HG03378 (cell line): Measurements from ENCODE around the gene FGF6.
"Not testable (repeated sequence)": the region's sequence is repeated elsewhere in the genome, so short reads cannot be mapped to it uniquely, and the experiment has no call there.

ENCODE experiments used
- ATAC-seq: cut with Tn5 transposase; IDR thresholded peaks from one replicate; pipeline ENCODE4 v1.9.1; 2021; ENCODE audit warnings: mild to moderate bottlenecking, moderate library complexity; ENCODE audit not compliant: unreplicated experiment

Gene FGF6

DNA sequence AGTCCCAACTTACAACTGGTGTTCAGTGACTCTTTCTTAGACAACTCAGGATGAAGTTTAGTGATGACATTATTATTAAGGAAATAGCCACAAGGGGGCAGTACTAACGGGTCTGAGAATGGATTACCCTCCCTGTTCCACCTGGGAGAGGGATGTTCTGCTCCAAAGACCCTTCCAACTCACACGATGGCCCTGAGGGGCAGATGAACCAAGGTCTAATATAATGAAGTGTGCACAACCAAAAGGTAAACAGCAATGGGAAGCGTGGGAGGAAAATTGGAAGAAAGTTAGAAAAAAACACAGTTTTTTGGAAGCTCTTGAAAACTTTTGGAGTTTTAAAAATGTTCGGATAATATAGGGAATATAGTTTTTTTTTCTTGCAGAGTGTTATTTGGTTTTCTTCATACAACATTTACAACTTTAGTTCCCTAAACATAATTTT, 24.0 kb downstream of the FGF6 start:
- no peak for ATAC-seq

GRCh38 chr12:4420138-4420670, 25.4 kb downstream of the FGF6 start:
- ATAC-seq = no peak

DNA sequence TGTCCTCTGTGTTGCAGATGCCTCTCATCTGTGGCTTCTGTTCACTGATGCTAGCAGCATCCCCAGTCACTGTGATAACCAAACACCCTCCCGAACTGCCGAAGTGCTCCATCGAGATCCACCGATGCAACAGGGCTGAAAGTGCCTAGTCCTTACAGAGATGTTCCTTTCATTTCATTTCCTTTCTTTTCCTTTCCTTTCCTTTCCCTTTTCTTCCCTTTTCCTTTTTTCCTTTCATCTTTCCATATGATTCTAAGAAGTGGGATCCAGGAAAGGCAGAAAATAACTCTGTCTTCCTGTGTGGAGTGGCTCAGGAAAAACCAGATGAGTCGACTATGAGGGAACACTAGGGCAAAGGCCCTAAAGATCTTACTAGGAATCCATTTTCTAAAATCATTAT, 26.7 kb downstream of the FGF6 start:
- no peak for ATAC-seq

DNA sequence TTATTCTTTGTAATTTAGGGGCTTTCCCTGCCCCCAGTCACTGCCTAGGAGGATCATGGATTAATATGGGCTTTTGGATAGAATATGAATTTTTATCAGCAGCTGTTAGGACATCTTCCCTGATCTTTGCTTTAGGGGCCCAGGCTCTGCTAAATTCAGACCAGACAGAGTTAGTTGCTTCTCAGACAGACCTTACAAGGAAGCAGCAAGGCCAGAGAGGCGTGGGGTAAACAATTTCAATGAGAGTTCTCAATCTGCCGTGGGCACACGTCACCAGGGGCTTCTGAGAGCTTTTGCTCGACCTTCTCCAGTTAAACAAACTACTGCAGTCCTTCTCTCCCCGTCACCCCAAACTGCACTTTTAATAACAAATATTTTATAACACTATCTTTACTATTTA, 27.7 kb downstream of the FGF6 start:
- no peak for ATAC-seq

- no peak for ATAC-seq
Observed at GRCh38 chr12:4417455-4417854, 28.2 kb downstream of the FGF6 start.

- no peak for ATAC-seq
Observed at GRCh38 chr12:4416276-4416675, 29.3 kb downstream of the FGF6 start.

GRCh38 chr12:4412465-4412864, 33.1 kb downstream of the FGF6 start:
- ATAC-seq = no peak

DNA sequence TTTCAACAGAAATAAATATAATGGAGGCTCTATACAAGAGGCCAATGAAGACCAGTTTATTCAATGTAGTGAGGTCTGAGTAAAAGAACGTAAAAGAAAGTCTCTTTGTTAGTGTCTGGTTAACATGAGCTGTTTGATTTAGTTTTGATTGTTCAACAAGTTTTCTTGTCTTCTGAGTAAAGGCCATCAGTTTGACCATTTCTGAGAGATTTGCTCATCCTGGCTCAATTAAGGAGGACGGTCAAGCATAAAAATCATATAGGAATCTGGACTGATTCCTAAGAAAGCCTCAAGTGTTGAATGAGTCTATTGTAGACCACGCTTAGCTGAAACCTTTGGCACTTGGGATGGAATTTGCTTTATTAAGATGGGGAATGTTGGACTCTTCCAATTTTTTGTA, 33.6 kb downstream of the FGF6 start:
- no peak for ATAC-seq

- no peak for ATAC-seq
Observed at GRCh38 chr12:4407136-4407535, 38.5 kb downstream of the FGF6 start.

GRCh38 chr12:4404877-4405637, 40.6 kb downstream of the FGF6 start:
- ATAC-seq = not testable (repeated sequence)

DNA sequence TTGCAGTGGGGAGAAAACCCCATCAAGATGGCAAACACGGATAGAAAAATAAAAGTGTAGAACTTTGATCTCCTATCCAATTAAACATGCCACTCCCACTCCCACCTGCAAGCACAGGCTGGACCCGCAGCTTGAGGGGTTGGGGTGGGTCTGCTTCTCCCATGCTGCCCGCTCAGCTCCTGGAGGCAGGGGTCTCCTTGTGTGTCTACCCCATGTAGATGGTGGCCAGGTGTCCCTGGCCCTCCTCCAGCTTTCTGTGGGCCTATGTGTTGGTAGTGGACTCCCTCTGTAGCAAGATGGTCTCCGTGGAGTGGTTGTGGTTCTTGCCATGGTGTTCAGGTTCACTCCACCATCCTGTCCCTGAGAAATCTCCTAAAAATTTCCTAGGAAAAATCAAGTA, 42.6 kb downstream of the FGF6 start:
- no peak for ATAC-seq

DNA sequence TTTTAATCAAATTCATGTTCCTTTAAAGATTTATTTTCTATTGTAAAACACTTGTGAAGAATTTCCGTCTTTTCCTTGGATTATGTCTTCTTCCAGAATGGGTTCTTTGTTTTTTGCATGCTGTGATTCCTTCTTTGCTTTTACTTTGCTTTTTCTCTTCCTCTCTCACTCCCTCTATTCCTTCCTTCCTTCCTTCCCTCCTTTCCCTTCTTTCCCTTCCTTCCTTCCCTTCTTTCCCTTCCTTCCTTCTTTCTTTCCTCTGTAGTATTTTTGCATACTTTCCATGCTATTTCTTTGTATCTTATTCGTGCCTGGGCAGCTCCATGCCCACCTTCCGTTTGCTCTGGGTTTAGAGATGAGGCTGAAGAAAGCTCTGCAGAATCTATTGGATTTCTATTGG, 44.5 kb downstream of the FGF6 start:
- no peak for ATAC-seq

- no peak for ATAC-seq
Observed at GRCh38 chr12:4395818-4396217, 49.8 kb downstream of the FGF6 start.

DNA sequence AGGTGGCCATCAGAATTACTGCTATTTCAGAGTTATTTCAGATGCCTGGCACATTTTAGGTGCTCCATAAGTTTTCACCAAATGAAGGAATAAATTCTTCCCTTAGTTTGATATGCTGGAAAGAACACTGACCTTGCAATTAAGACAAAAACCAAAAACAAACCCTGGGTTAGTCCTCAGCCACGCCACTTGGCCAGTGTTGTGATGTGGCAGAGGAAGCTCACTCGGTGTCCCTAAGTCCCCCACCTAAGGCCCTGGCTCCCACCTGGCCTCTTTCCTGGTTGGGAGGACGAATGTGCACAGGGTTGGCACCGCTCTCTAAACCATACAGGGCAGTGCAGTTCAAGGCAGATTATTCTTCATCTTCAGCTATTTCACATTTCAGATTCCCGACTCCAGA, 52.4 kb downstream of the FGF6 start:
- ATAC-seq = no peak

GRCh38 chr12:4392223-4392742, 53.3 kb downstream of the FGF6 start:
- no peak for ATAC-seq

DNA sequence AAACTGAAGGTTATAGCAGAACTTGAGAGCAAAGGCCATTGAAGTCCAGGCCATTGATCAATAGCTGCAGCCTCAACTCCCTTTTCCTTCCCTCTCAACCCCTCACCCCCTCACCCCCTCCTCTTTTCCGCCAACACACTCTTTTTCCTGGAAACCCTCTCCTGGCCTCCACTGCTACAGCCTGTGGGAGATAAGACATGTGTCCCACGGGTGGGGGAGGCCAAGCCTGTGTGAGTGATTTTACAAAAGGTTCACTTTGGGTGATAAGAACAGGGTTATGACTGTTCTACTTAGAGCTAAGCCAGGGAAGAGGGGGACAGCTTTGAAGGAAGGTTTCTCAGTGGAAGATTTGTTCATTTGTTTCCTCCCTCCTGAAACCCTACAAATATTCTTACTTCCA, 57.0 kb downstream of the FGF6 start:
- ATAC-seq = no peak

DNA sequence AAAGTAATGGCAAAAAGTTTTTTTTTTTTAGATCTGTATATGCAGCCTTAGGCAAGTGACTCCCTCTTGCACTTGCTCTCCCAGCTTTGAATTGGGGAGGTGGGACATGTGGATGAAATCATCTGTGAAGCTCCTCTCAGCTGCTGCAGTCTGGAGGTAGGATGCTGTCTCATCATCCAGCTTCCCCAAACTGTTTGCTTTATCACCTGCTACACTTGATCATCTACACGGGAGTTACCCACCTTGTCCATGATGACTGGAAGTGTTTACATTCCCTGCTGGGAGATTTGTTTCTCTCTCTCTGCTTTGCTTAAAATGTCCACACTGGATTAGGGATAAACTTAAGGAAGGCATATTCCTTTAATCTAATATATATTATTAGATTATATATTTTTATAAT, 57.6 kb downstream of the FGF6 start:
- ATAC-seq = no peak

- ATAC-seq = no peak
Observed at GRCh38 chr12:4387607-4388006, 58.0 kb downstream of the FGF6 start.

DNA sequence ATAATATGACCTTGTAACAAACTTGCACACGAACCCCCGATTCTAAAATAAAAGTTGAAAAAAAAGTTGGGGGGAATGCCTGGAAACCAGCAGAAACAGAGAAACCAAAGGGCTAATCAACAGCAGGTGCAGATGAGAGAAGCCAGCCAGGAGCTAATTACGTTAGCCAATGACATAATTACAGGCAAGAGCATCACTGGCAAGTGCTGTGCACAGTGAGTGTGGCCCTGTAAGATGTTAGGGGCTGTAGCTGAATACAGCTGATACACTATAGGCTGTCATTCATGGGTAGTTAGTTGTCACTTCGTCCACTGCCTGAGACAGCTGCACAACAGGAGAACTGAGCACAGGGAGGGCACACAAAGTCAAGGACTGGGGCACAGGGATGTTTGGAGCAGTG, 58.8 kb downstream of the FGF6 start:
- no peak for ATAC-seq
